Measurements from ENCODE around the gene GUCY2D. TPM values are rescaled to one million over a fixed set of nuclear protein-coding genes. Genes with fewer than 3 reads are reported as not detected.

The GUCY2D gene
- total RNA-seq, 1 donor from 2014 or later, result not detected

GRCh38 chr17:7988750-7989178, 13.7 kb upstream of the GUCY2D start:
- ATAC-seq (peak; percentile 80), DNase-seq (no peak)
- intact Hi-C loops (cut with micrococcal nuclease), result loop anchor here (10.0 kb wide), 1 partner anchor 66 kb away; no protein-coding TSS in a partner anchor

DNA sequence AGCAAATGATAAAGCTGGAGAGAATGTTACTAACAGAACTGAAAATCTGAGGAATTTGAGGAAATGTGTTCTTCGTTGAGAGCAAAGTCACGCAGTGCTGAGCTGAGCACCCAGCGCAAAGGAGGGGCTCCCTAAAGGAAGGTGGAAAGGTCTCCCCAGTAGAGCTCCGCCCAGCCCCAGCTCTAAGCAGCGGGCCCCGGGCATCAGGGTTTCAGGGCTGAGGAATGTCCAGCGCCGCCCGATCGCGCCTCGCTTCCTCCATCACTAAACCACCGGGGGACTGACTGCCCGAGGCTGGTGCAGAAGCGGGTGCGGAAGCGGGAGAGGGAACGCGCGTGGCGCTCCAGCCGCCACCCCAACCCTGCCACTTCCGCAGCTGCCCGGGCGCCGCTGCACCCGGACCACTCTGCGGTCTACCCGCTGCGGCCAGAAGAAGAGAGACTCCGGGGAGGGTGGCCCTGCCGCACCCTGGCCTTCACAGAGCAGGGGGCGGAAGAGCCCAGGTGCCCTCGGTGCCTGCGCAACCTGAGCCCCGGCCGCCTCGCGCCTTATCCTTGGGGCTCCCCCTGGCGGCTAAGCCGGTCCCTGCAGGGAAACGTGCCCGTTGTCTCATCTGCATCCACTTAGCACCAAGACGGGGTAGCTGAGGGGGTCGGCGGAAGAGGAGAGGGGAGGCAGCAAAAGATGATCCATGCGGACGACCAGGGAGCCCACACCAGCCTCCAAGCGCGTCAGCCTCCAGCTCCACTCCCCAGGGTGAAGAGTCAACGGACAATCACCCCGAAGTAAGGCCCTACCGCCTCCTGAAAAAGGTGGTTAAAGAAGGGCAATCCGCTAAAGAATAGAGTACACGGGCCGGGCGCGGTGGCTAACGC, 12.4 kb upstream of the GUCY2D start:
- ATAC-seq (peak; percentile 91), DNase-seq (peak; percentile 91)
- intact Hi-C loops (cut with micrococcal nuclease), result loop anchor here (10.0 kb wide), 2 partner anchors 65 to 125 kb away; no protein-coding TSS in a partner anchor

- intact Hi-C loops (cut with micrococcal nuclease), result loop anchor here (10.0 kb wide), 1 partner anchor 128 kb away; no protein-coding TSS in a partner anchor
- ATAC-seq (no peak), DNase-seq (no peak)
These were observed 9.9 kb upstream of the GUCY2D start for GRCh38 chr17:7992516-7992915.

- no peak for DNase-seq
- no peak for ATAC-seq
- intact Hi-C loops (cut with micrococcal nuclease), result loop anchor here (10.0 kb wide), 1 partner anchor 128 kb away; no protein-coding TSS in a partner anchor
These were observed 9.5 kb upstream of the GUCY2D start for GRCh38 chr17:7992924-7993323.

DNA sequence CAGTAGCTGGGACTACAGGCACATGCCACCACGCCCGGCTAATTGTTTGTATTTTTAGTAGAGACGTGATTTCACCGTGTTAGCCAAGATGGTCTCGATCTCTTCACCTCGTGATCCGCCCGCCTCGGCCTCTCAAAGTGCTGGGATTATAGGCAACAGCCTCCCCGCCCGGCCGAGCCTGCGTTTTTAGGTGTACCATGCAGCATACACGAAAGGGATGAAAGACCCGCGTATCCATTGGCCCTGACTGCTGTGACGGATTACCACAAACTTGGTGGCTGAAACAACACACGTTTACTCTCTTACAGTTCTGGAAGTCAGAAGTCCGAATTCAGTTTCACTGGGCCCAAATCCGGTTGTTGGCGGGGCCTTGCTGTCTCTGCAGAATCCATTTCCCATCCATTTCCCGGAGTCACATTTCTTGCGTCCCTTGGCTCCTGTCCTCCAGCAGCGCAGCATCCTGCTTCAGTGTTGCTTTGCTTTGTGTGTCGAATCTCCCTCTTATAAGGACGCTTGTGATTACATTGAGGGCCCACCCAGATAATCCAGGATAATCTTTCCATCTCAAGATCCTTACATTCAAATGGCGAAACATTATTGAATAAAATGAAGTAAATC, 8.3 kb upstream of the GUCY2D start:
- ATAC-seq (no peak), DNase-seq (no peak)
- intact Hi-C loops (cut with micrococcal nuclease), result loop anchor here (10.0 kb wide), 1 partner anchor 129 kb away; no protein-coding TSS in a partner anchor

DNA sequence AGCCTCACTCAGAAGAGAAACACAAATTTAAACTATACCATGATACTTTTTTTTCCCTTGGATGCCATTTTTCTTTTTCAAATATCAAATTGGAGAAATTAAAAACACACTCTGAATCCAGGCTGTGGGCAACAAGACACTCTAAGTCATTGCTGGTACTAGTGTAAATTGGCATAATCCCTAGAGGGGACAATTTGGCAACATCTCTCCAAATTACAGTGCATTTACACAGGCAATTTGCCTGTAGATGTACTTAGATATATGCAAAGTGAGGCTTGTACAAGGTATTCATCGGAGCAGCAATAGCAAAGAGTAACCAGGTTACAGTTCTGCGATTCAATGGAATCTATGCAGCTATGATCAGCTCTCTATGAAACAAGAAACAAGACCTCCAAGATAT, 6.7 kb upstream of the GUCY2D start:
- ATAC-seq, result no peak
- intact Hi-C loops (cut with micrococcal nuclease), result loop anchor here (10.0 kb wide), 1 partner anchor 131 kb away; no protein-coding TSS in a partner anchor

DNA sequence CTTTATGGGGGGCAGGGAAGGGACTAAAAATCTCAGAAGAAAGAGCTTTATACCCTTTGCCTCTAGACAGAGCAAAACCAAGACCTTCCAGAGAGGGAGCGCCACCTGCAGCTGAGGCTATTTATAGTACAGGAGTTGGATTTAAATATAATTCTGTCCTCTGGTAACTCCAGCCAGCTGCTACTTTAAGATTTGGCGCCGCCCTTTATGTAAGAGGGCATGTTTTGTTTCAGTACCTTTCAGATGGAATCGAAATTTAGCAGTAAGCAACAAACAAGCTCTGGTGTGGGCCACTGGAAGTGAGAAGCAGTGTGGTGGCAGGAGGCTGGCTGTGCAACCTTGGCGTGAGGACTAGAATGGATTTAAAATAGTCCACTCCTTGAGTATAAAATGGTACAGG, 5.2 kb upstream of the GUCY2D start:
- peak; percentile 60 for DNase-seq
- intact Hi-C loops (cut with micrococcal nuclease), result loop anchor here (10.0 kb wide), 1 partner anchor 132 kb away; no protein-coding TSS in a partner anchor
- peak; percentile 98 for ATAC-seq

More for the DNA sequence above, 6.7 kb upstream of the GUCY2D start:
- DNase-seq, result no peak

GRCh38 chr17:8002721-8003593, 542 bp downstream of the GUCY2D start:
- intact Hi-C loops (cut with micrococcal nuclease), result no loop called here

DNA sequence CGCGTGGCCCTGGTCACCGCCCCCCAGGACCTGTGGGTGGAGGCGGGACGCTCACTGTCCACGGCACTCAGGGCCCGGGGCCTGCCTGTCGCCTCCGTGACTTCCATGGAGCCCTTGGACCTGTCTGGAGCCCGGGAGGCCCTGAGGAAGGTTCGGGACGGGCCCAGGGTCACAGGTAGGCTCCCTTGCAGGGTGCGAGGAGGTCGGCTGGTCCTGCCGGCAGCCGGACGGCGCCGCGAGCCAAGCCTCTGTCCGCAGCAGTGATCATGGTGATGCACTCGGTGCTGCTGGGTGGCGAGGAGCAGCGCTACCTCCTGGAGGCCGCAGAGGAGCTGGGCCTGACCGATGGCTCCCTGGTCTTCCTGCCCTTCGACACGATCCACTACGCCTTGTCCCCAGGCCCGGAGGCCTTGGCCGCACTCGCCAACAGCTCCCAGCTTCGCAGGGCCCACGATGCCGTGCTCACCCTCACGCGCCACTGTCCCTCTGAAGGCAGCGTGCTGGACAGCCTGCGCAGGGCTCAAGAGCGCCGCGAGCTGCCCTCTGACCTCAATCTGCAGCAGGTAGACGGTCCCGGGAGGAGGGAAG, 1.3 kb downstream of the GUCY2D start:
- DNase-seq, result no peak
- no peak for ATAC-seq
- intact Hi-C loops (cut with micrococcal nuclease), result no loop called here

More at GRCh38 chr17:8002721-8003593, 542 bp downstream of the GUCY2D start:
- ATAC-seq (peak; percentile 45), DNase-seq (no peak)

GRCh38 chr17:8004899-8005298, 2.5 kb downstream of the GUCY2D start:
- ATAC-seq, result no peak
- DNase-seq, result no peak
- intact Hi-C loops (cut with micrococcal nuclease), result no loop called here

GRCh38 chr17:8005357-8005756, 2.9 kb downstream of the GUCY2D start:
- intact Hi-C loops (cut with micrococcal nuclease), result no loop called here
- no peak for ATAC-seq
- no peak for DNase-seq

- intact Hi-C loops (cut with micrococcal nuclease), result no loop called here
- DNase-seq (no peak), ATAC-seq (no peak)
These were observed 3.7 kb downstream of the GUCY2D start for GRCh38 chr17:8005967-8006730.

DNA sequence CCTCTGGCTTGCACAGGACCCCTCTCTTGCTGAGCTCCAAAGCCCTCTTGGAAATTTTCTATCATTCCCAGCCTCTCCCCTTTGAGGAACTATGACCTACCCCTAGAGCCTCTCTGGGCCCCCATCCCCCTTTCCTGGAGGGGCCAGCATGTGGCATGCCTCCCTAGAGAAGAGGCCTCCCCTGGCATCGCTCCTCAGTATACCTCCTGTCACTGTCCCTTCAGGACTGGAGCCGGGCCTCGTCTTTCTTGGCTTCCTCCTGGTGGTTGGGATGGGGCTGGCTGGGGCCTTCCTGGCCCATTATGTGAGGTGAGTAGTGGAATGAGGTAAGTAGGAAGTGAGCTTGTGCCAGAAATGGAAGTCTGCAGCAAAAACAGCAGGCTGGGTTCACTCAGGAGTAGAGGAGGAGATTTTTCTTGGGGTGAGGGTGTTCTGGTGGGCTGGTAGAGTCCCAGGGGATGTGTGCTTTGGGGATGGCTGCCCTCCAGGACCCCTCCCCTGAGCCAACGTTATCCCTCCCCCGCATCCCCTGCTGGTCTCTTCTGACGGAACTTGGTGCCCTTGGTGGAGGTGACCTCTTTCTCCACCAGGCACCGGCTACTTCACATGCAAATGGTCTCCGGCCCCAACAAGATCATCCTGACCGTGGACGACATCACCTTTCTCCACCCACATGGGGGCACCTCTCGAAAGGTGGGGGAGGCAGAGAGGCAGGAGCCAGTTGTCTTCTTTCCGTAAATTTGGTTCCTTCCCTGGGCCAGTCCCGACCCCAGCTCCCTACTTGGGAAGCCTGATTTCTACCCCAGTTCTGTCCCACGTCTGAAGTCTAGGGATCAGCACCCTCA, 4.6 kb downstream of the GUCY2D start:
- intact Hi-C loops (cut with micrococcal nuclease), result no loop called here
- DNase-seq, result no peak
- ATAC-seq, result no peak

DNA sequence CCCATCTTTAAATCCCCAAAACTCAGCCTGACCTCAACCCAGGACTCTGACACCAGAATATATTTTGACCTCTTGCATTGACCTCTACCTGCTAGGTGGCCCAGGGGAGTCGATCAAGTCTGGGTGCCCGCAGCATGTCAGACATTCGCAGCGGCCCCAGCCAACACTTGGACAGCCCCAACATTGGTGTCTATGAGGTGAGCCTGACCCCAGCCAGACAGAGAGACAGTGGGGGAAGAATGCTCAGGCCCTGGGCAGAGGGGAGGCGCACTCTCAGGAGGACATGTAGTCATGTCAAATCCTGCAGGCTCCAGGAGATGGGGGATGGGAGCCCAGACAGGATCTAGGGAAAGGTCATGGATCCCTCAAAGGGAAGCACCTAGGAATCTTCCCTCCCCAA, 5.4 kb downstream of the GUCY2D start:
- ATAC-seq, result no peak
- DNase-seq, result no peak
- intact Hi-C loops (cut with micrococcal nuclease), result no loop called here

DNA sequence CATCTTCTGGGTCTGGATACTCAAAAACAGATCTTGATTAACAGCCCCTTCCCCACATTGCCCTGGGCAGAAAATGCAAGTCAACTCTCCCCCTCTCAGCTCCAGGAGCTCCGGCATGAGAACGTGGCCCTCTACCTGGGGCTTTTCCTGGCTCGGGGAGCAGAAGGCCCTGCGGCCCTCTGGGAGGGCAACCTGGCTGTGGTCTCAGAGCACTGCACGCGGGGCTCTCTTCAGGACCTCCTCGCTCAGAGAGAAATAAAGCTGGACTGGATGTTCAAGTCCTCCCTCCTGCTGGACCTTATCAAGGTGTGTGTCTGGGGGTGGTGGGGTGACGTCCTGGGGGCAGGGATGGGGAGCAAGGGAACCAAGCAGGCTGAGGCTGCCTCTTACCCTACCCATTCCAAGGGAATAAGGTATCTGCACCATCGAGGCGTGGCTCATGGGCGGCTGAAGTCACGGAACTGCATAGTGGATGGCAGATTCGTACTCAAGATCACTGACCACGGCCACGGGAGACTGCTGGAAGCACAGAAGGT, 9.7 kb downstream of the GUCY2D start:
- no peak for ATAC-seq
- DNase-seq, result no peak

DNA sequence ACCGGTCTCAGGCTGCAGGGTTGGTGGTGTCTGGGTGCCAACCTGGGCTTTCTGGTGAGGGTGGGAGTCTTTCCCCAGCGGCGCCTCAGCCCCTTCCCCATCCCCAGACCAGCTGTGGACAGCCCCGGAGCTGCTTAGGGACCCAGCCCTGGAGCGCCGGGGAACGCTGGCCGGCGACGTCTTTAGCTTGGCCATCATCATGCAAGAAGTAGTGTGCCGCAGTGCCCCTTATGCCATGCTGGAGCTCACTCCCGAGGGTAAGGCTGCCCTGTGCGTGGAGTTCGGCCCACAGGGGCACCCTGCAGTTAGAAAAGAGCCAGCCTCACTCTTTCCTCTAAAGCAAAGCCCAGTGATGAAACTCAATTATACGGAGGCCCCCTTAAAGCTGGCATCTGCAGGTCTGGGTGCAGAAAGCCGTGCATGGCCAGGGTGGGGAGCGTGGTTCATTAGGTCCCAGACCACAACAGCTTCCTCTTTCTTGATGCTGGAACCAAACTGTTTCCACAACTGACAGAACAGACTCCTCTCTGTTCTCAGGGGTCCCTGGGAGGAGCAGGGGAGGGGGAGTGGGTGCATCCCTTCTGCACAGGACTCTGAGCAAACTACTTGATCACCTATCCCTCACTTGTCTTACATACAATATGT, 10.7 kb downstream of the GUCY2D start:
- ATAC-seq (no peak), DNase-seq (no peak)
- intact Hi-C loops (cut with micrococcal nuclease), result no loop called here

More for the DNA sequence above, 9.7 kb downstream of the GUCY2D start:
- intact Hi-C loops (cut with micrococcal nuclease), result no loop called here

Measured in left ventricle myocardium superior (tissue), 1 donor.